Caco-2 (cell line): Measurements from ENCODE around the gene RAB12. TPM values are rescaled to one million over a fixed set of nuclear protein-coding genes. Genes with fewer than 3 reads are reported as not detected.

Experiments used
- BruUV-seq: library from RNA; stranded (reverse); fragments of 400-500 nt; replicated peaks from 2 replicates; lab custom pipeline; 2021; lab: Mats Ljungman, UMichigan
- CTCF ChIA-PET: fragments of 300-600 bp; sonication (Branson Sonifier 250); formaldehyde crosslinking; loops from one replicate; lab custom pipeline; 2022; ENCODE audit warnings: antibody characterized with exemption; lab: Charles Lee
- POLR2A ChIA-PET: fragments of 300-600 bp; sonication (Branson Sonifier 250); formaldehyde crosslinking; loops from one replicate; lab custom pipeline; 2022; ENCODE audit warnings: antibody characterized with exemption; lab: Charles Lee
- DNase-seq, 2 experiments: peaks; one replicate each; pipeline versions ENCODE4 v3.0.0 to v3.0.0-alpha.2; 2020 to 2022
- H3K27me3 ChIP-seq: replicated peaks from 2 replicates; pipeline ENCODE4 v1.6.0; 2011; ENCODE audit warnings: low read length; ENCODE audit not compliant: control insufficient read depth, insufficient read depth
- H3K36me3 ChIP-seq: 2 replicates; pipeline ENCODE4 v1.5.1; 2011; ENCODE audit warnings: low read length; ENCODE audit not compliant: control insufficient read depth, insufficient read depth
- H3K4me1 ChIP-seq: fragments of 250-450 bp; sonication (Bioruptor Pico); 2 replicates; pipeline ENCODE4 v1.5.1; 2020; ENCODE audit warnings: mild to moderate bottlenecking
- H3K4me3 ChIP-seq: 2 replicates; pipeline ENCODE4 v1.5.1; 2011; ENCODE audit warnings: low read depth, mild to moderate bottlenecking, control low read depth, low read length
- H3K9me3 ChIP-seq: fragments of 250-450 bp; sonication (Bioruptor Pico); 2 replicates; pipeline ENCODE4 v1.5.1; 2020; ENCODE audit warnings: mild to moderate bottlenecking, moderate library complexity
- H3K27ac Mint-ChIP-seq: one replicate; pipeline ENCODE4 v1.8.0; 2022; ENCODE audit warnings: mixed read lengths; ENCODE audit not compliant: unreplicated experiment
- H3K27me3 Mint-ChIP-seq: one replicate; pipeline ENCODE4 v1.8.0; 2022; ENCODE audit warnings: mixed read lengths; ENCODE audit not compliant: insufficient read depth, unreplicated experiment
- H3K36me3 Mint-ChIP-seq: one replicate; pipeline ENCODE4 v1.8.0; 2022; ENCODE audit warnings: mild to moderate bottlenecking, mixed read lengths; ENCODE audit not compliant: insufficient read depth, unreplicated experiment
- H3K4me1 Mint-ChIP-seq: one replicate; pipeline ENCODE4 v1.8.0; 2022; ENCODE audit warnings: low read depth, mixed read lengths; ENCODE audit not compliant: unreplicated experiment
- H3K4me3 Mint-ChIP-seq: one replicate; pipeline ENCODE4 v1.8.0; 2022; ENCODE audit warnings: mild to moderate bottlenecking, moderate library complexity, mixed read lengths; ENCODE audit not compliant: unreplicated experiment
- H3K9me3 Mint-ChIP-seq: one replicate; pipeline ENCODE4 v1.8.0; 2022; ENCODE audit warnings: mixed read lengths; ENCODE audit not compliant: unreplicated experiment
- CTCF ChIP-seq, 2 experiments: fragments of 200-600 bp in 1 of 2; IDR thresholded peaks; 1 replicate in 1 of 2; 2 replicates in 1 of 2; pipeline versions ENCODE4 v1.5.1 to v1.8.0; 2011 to 2022; ENCODE audit warnings: antibody characterized with exemption in 1 of 2, control low read depth in 1 of 2, inconsistent platforms in 1 of 2, low read depth in 1 of 2, low read length in 1 of 2, mild to moderate bottlenecking in 1 of 2, moderate library complexity in 1 of 2; ENCODE audit not compliant: insufficient read depth in 1 of 2, severe bottlenecking in 1 of 2, unreplicated experiment in 1 of 2
- intact Hi-C: fragments of 100-400 bp; cut with micrococcal nuclease; formaldehyde crosslinking; loops from one replicate; pipeline ENCODE4 v1.10.0; 2022; ENCODE audit not compliant: unreplicated experiment
- total RNA-seq: library from RNA; stranded (reverse); gene quantifications from 2 replicates; pipeline ENCODE4 v1.2.3, GENCODE V29; 2022

The RAB12 gene
- total RNA-seq, 1 experiment from 2014 or later: 42.8 TPM

GRCh38 chr18:8561123-8561910 lies 47.9 kb upstream of the RAB12 start:
- Mint-ChIP-seq H3K27me3 (peaks cover 11% of the 10 kb centered on the region), H3K36me3 (no peaks in the 10 kb centered on the region), H3K9me3 (no peaks in the 10 kb centered on the region), H3K4me3 (no peak overlapping the region), H3K4me1 (no peaks in the 10 kb centered on the region), H3K27ac (no peak overlapping the region)
- Histone ChIP-seq H3K9me3 (no peaks in the 10 kb centered on the region), H3K4me3 (no peak overlapping the region), H3K4me1 (no peaks in the 10 kb centered on the region), H3K27me3 (no peaks in the 10 kb centered on the region), H3K36me3 (no peaks in the 10 kb centered on the region)
- no peak for TF ChIP-seq CTCF (IDR thresholded peaks at IDR 0.05; ENCODE audit: insufficient read depth in 1 of 2, low read depth in 1 of 2, low read length in 1 of 2, severe bottlenecking in 1 of 2, unreplicated experiment in 1 of 2)
- ChIA-PET CTCF (no interaction called here), POLR2A (no interaction called here)
- intact Hi-C loops: no loop called here
- DNase-seq: no peak
- BruUV-seq: no TSS peak

- intact Hi-C loops: no loop called here
- no TSS peak for BruUV-seq
- H3K9me3 Mint-ChIP-seq: no peaks in the 10 kb centered on the region
- Histone ChIP-seq H3K4me3 (no peak overlapping the region), H3K4me1 (no peaks in the 10 kb centered on the region), H3K36me3 (no peaks in the 10 kb centered on the region), H3K27me3 (no peaks in the 10 kb centered on the region), H3K9me3 (no peaks in the 10 kb centered on the region)
- ChIA-PET POLR2A (no interaction called here), CTCF (interaction anchor here (0.6 kb wide), 1 partner anchor 47 kb away, joined by 3 read pairs; the partner anchor contains the start of gene RAB12)
- no peaks in the 10 kb centered on the region for H3K4me1 Mint-ChIP-seq
- peaks cover 13% of the 10 kb centered on the region for H3K27me3 Mint-ChIP-seq
- no peak overlapping the region for H3K4me3 Mint-ChIP-seq
- no peaks in the 10 kb centered on the region for H3K36me3 Mint-ChIP-seq
- DNase-seq: no peak
- no peak overlapping the region for H3K27ac Mint-ChIP-seq
- no peak for TF ChIP-seq CTCF (IDR thresholded peaks at IDR 0.05; ENCODE audit: insufficient read depth in 1 of 2, low read depth in 1 of 2, low read length in 1 of 2, severe bottlenecking in 1 of 2, unreplicated experiment in 1 of 2)
Measured at GRCh38 chr18:8562070-8562469, 47.2 kb upstream of the RAB12 start.

GRCh38 chr18:8562919-8563318 lies 46.3 kb upstream of the RAB12 start:
- ChIA-PET POLR2A (no interaction called here), CTCF (no interaction called here)
- H3K27me3 ChIP-seq: no peaks in the 10 kb centered on the region
- H3K4me3 Mint-ChIP-seq: no peak overlapping the region
- H3K27ac Mint-ChIP-seq: no peak overlapping the region
- H3K9me3 Mint-ChIP-seq: no peaks in the 10 kb centered on the region
- H3K36me3 ChIP-seq: no peaks in the 10 kb centered on the region
- no TSS peak for BruUV-seq
- intact Hi-C loops: no loop called here
- no peak overlapping the region for H3K4me3 ChIP-seq
- TF ChIP-seq CTCF (IDR thresholded peaks at IDR 0.05; ENCODE audit: insufficient read depth in 1 of 2, low read depth in 1 of 2, low read length in 1 of 2, severe bottlenecking in 1 of 2, unreplicated experiment in 1 of 2): no peak
- H3K27me3 Mint-ChIP-seq: peaks cover 11% of the 10 kb centered on the region
- no peak for DNase-seq
- H3K4me1 ChIP-seq: no peaks in the 10 kb centered on the region
- H3K9me3 ChIP-seq: no peaks in the 10 kb centered on the region
- no peaks in the 10 kb centered on the region for H3K36me3 Mint-ChIP-seq
- no peaks in the 10 kb centered on the region for H3K4me1 Mint-ChIP-seq
